HG02588 (cell line): ENCODE results near the gene RNF130.
"Not testable (repeated sequence)": the region's sequence is repeated elsewhere in the genome, so short reads cannot be mapped to it uniquely, and the experiment has no call there.

ENCODE experiments used
- ATAC-seq: cut with Tn5 transposase; IDR thresholded peaks from one replicate; pipeline ENCODE4 v1.9.1; 2021; ENCODE audit warnings: mild to moderate bottlenecking, moderate library complexity; ENCODE audit not compliant: unreplicated experiment

Gene RNF130

GRCh38 chr5:179980767-179981166 lies 90.8 kb downstream of the RNF130 start:
- ATAC-seq: no peak

GRCh38 chr5:179978792-179979191 lies 92.8 kb downstream of the RNF130 start:
- ATAC-seq: no peak

GRCh38 chr5:179975713-179976134 lies 95.8 kb downstream of the RNF130 start:
- ATAC-seq: no peak

GRCh38 chr5:179974946-179975712 lies 96.4 kb downstream of the RNF130 start:
- ATAC-seq: no peak

GRCh38 chr5:179974246-179974945 lies 97.2 kb downstream of the RNF130 start:
- ATAC-seq: no peak

GRCh38 chr5:179973391-179973790 lies 98.2 kb downstream of the RNF130 start:
- ATAC-seq: no peak

- no peak for ATAC-seq
These were observed 102.4 kb downstream of the RNF130 start for GRCh38 chr5:179969110-179969509.

GRCh38 chr5:179967489-179967888 lies 104.1 kb downstream of the RNF130 start:
- no peak for ATAC-seq

GRCh38 chr5:179964015-179964414 lies 107.5 kb downstream of the RNF130 start:
- no peak for ATAC-seq

GRCh38 chr5:179963375-179963774 lies 108.2 kb downstream of the RNF130 start:
- no peak for ATAC-seq

- ATAC-seq: no peak
These were observed 111.2 kb downstream of the RNF130 start for GRCh38 chr5:179960204-179960831.

- ATAC-seq: no peak
These were observed 111.9 kb downstream of the RNF130 start for GRCh38 chr5:179959641-179960040.

GRCh38 chr5:179959118-179959517 lies 112.4 kb downstream of the RNF130 start:
- not testable (repeated sequence) for ATAC-seq

- ATAC-seq: no peak
These were observed 115.9 kb downstream of the RNF130 start for GRCh38 chr5:179955630-179956029.

- no peak for ATAC-seq
These were observed 116.5 kb downstream of the RNF130 start for GRCh38 chr5:179955062-179955461.

GRCh38 chr5:179954434-179954833 lies 117.1 kb downstream of the RNF130 start:
- no peak for ATAC-seq

GRCh38 chr5:179953987-179954386 lies 117.6 kb downstream of the RNF130 start:
- no peak for ATAC-seq

GRCh38 chr5:179936976-179937681 lies 134.4 kb downstream of the RNF130 start:
- ATAC-seq: no peak

- ATAC-seq: no peak
These were observed 140.6 kb downstream of the RNF130 start for GRCh38 chr5:179930788-179931473.

- no peak for ATAC-seq
These were observed 143.7 kb downstream of the RNF130 start for GRCh38 chr5:179927824-179928223.

- no peak for ATAC-seq
These were observed 144.9 kb downstream of the RNF130 start for GRCh38 chr5:179926657-179927056.
